HG02588 (cell line): Measurements from ENCODE around the gene CCDC184.
"Not testable (repeated sequence)": the region's sequence is repeated elsewhere in the genome, so short reads cannot be mapped to it uniquely, and the experiment has no call there.

Source experiments
- ATAC-seq: cut with Tn5 transposase; IDR thresholded peaks from one replicate; pipeline ENCODE4 v1.9.1; 2021; ENCODE audit warnings: mild to moderate bottlenecking, moderate library complexity; ENCODE audit not compliant: unreplicated experiment

Gene CCDC184

DNA sequence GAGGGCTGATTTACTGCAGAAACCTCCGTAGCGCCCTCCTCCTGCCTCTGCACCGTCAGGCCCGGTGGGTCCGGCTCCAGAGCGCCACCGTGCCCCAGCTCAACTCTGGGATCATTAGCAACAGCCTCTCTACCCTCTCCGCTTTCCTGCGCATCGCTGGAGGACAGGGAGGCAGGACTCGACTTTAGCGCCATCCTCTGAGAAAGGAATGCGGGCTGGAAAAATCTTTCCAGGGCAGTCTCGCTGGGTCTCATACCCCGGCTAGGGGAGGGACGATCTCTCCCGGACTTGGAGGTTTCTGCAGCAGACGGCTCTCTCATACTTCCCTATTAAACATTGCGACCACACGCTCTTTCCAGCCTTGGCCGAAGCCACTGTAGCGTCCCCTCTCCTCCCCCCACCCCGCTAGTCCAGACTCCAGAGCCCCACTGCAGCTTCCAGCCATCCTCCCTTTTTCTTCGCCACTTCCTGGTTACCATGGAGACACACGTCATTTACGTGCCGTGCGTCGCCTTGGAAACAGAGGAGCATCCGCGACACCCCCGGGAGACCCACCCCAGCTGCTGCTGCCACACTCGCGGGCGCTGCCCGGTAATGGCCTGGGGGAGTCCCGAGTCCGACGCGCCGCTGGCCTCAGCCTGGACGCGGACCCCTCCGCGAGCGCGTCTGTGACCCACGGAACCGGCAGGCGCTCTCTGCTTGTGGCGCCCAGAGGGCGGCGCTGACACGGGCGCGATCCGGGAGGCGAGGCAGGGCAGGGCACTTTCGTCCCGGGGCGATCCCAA is at the start of gene CCDC184:
TSS of gene CCDC184 (plus strand) at position 554 of the 785 bp plus-strand sequence. CDS start 479 bp downstream, outside the sequence.
- ATAC-seq: peak; percentile 62

- ATAC-seq: no peak
Measured at GRCh38 chr12:48135027-48135426, 48.4 kb upstream of the CCDC184 start.

DNA sequence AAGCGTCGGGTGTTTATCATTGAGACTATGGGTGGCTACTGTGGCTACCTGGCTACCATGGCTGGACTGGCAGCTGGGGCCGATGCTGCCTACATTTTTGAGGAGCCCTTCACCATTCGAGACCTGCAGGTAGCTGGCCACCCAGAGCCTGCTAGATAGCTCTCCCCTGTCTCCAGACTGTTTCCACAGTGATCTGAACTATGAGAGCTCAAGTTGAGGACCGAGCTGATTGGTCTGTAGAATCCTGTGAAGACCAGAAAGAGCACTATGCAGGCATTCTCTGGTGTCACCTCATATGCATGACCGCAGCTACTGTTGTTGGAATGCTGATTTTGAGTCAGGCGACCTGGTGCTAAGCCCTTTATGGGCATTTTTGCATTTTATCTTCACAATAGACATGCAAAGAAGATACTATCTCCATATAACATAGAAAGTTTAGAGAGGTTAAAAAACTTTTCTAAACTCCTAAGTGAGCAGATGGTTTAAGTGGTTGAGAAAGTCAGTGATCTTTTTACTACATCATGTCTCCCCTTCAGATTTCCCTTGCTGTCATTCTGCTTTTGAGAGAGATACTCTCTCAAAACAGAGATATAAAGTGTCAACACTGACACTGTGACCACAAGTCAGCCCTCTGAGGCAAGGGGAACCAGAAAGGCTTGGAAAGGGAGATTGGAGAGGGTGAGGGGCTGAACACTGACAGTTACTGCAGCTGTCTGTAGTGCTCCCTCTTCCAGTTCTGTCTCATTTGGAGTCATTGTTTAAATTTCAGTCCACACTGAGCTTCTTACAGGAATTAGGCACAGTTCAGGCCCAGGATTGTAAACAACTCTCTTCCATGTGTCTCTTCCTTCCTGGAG is 40.4 kb upstream of the CCDC184 start:
- no peak for ATAC-seq

DNA sequence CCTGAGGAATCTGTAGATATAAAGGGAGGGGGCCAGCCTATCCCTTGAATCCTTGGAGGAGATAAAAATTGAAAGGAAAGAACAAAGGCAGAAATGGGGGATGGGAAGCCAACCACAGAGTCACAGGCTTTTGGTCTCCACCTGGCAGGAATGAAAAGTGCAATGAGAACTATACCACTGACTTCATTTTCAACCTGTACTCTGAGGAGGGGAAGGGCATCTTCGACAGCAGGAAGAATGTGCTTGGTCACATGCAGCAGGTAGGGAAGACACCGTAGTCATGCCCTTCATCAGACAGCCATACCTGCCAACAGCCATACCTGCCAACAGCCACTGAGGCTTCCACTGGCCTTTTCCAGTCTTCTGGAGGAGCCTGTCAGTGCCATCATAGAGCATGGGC is 39.5 kb upstream of the CCDC184 start:
- ATAC-seq: no peak

- no peak for ATAC-seq
Measured at GRCh38 chr12:48145981-48146380, 37.5 kb upstream of the CCDC184 start.

GRCh38 chr12:48151103-48151771 is 32.2 kb upstream of the CCDC184 start:
- no peak for ATAC-seq

GRCh38 chr12:48155786-48156185 is 27.7 kb upstream of the CCDC184 start:
- ATAC-seq: not testable (repeated sequence)

GRCh38 chr12:48156652-48157017 is 26.8 kb upstream of the CCDC184 start:
- no peak for ATAC-seq

DNA sequence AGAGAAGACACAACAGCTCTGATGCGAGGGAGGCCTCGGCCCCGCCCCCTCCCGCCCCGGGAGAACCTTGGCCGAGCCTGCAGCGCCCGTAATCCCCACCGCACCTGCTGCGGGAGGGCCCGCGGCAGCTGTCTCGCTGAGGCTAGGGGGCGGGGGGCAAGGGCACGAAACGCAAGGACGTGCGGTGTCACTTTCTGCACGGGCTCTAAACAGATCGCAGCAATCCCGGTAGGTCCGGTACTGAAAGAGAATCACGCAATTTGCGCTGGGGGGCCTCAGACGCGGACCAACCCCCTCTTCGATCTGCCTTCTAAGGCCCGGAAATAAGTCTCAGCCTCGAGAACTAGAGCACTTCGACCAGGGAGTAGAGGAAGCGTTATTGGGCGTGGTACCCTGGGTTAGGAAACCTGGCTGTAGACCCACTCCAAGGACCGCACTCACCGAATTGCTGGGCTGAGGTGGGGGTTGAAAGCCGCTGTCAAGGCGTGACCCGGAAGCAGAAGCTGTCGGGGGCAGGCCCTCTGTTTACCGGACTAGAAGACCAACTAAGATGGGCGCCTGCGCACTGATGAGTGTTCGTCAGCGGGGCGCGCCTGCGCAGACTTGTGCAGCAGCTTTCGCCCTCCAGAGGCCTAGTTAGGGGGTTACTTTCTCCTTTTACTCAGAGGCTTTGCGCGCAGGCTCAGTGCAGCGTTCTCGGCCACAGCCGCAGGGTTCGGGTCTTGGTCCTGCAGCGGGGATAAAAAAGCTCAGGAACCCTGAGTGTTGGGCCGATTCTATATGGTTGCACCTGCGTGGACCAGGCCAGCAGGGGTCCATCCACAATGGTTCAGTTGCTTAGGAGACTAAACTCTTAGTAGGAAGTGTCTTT is 26.2 kb upstream of the CCDC184 start, which contains the start of gene ASB8:
TSS of gene ASB8 (minus strand) at position 498 of the 871 bp plus-strand sequence. CDS start 4,019 bp downstream, outside the sequence.
- ATAC-seq: peak; percentile 89

DNA sequence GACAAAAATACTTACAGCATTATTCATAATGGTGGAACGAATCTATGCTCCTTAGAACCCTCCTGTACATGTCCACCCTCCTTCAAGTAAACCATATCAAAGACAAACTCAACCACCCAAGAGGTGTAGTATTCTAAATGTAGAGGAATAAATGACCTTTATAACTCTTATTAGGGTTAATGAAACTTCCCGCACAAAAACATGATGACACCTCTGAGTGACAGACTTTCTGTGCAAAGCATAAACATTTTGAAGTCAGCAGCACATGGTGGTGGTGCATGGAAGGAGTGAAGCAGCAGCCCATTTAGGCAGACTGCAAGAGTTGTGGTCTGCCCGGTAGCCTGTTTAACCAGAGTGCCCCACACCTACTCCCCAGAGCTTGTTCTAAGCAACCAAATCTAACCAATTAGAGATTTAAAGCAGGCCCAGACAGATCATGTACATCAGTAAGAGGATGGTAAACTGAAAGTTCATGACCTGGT is 25.5 kb upstream of the CCDC184 start:
- ATAC-seq: no peak

DNA sequence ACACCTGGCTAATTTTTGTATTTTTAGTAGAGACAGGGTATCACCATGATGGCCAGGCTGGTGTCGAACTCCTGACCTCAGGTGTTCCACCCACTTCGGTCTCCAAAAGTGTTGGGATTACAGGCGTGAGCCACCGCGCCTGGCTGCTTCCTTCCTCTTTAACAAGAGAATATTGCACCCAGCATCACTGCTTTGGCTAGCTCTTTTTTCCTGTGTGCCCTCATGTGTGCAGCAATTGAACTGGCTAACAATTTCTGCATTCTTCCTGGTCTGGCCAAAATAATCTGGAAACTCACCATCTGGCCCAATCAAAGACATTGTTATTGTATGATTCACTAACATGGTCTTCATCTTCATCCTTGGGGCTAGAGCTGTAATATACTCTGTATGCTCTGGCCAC is 23.4 kb upstream of the CCDC184 start:
- ATAC-seq: no peak

DNA sequence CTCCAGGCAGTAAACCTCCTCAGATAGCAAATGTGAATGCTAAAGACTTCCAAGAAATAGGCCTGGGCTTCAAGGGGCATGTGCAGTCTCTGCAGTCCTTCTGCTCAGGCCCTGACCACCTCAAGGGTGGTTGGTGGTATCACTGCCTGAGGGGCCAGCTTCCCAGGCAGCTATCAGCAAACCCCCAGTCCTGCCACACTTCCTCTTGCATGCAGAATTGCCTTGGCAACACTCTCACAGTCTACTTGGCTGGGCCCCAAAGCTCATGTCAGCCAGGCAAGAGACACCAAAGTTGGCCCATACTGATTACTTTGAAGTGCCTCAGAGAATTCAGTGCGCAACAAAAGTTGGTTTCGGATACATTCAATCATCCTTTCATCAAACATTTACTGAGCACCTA is 22.6 kb upstream of the CCDC184 start:
- no peak for ATAC-seq

GRCh38 chr12:48163150-48163747 is 20.2 kb upstream of the CCDC184 start:
- ATAC-seq: no peak

DNA sequence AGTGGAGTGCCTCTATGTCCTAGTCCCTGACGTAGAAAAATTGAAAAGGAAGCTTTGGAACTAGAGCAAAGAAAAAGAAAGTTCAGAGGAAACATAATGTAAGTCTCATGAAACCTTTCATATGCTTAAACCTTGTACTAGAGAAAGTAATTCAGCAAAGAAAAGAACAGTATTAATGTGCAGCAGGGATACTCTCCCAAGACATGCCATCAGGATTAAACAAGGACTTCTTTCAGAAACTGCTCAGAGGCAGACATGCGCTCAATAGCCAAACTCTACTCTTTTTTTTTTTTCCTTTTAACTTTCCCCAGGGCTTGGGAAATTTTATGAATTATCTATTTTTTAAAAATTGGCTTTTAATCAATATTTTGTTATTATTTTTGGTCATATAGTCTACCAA is 19.0 kb upstream of the CCDC184 start:
- no peak for ATAC-seq

DNA sequence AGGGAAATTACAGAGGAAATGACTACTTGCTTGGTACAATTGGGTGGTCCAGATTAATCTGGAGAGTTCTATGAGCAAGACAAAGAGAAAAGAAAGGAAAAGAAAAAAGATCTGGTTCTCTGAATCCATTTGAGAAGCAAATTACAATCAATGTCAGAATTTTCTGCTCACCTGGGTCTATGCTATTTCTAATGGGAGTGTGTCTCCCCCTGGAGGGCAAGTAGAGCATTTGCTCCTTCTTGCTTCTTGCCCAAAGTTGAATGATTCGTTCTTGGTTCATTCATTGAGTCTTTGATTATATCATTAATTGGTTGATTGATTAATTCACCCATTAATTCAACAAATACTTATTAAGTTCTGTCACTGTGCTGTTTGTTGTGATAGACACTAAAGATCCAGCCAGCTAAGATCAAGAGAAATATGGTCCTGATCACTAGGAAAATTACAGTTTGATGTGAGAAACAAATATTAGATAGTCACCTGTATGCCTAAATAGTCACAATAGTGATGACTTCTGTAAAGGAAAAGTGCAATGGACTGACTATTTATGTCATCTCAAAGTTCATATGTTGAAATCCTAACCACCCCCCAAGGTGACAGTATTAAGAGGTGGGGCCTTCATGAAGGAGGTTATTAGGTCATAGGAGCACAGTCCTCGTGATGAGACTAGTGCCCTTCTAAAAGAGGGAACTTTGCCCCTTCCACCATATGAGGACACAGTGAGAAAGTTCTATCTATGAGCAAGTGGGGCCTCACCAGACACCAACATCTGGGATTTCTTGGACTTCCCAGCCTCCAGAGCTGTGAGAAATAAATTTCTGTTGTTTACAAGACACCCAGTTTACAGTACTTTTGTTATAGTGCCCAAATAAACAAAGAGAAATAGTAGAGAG is 18.1 kb upstream of the CCDC184 start:
- ATAC-seq: no peak

DNA sequence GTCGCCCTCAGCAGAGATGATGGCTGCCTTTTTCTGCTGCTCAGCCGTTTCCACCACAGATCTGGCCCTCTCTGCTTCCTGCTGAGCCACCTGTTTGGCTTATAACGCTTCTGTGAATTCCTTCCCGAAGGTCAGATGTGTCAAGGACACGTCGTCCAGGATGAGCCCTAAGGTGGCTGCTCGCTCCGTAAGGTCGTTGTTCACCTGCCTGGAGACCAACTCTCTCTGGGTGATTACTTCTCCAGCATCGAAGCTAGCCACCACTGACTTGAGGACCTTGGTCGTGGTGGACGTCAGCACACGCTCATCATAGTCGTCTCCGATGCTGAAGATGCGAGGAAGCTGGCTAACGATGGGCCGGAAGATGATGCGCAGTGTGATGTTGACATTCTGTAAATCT is 14.4 kb upstream of the CCDC184 start:
- ATAC-seq: no peak

GRCh38 chr12:48175613-48176416 is 7.6 kb upstream of the CCDC184 start:
- no peak for ATAC-seq

DNA sequence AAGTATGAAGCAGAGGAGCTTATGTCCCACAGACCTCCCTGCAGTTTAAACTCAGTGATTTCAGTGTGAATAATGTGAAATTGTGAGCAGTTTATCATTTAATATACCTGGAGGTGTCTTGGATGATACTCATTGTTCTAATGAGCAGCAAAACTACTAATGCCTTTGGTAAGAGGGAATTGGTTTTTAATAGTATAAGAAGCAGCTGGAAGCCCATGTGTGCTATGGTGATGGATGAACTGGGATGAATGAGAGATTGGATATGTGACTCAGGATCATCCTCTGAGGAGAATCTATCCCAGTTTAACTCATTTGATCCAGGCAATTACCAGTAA is 7.1 kb upstream of the CCDC184 start:
- ATAC-seq: no peak
